Epithelial cell of prostate (primary cell): ENCODE measurements around the gene ARNT2.
"Not testable (repeated sequence)": the region's sequence is repeated elsewhere in the genome, so short reads cannot be mapped to it uniquely, and the experiment has no call there.

ENCODE experiments used
- DNase-seq: peaks from one replicate; pipeline ENCODE4 v3.0.0-alpha.2; 2011; ENCODE audit warnings: low read depth, low spot score
- H3K27ac ChIP-seq: fragments of 450-650 bp; 2 replicates; pipeline ENCODE4 v1.5.1; 2017; ENCODE audit warnings: mild to moderate bottlenecking

Gene ARNT2

DNA sequence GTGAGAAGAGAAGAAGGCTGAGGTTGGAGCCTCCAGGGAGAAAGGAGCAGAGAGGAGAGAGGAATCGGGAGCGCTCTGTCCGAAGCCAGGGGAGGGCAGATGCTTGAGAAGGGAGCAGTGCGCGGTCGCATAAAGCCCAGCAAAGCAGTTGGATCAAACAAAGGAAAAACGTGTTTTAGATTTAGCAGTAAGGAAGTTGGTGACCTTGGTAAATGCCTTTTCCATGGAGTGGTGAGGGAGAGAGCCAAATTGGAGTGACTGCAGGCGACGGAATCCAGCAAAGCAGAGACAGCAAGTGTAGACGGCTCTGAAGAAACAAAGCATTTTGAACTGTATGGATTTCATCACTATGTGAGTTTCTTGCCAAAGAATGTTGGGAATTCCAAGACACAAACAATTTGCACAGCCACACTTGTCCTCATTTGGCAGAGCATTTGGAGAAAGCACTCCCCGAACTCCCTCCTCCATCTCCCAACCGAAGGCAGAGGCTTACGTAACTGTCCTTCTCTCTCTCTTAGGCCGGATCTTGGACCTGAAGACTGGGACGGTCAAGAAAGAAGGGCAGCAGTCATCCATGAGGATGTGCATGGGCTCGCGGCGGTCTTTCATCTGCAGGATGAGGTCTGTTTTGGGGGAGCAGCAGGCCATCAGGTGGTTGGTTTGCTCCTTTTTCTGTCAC is 103.6 kb downstream of the ARNT2 start:
- DNase-seq: no peak
- no peak overlapping the region for H3K27ac ChIP-seq

DNA sequence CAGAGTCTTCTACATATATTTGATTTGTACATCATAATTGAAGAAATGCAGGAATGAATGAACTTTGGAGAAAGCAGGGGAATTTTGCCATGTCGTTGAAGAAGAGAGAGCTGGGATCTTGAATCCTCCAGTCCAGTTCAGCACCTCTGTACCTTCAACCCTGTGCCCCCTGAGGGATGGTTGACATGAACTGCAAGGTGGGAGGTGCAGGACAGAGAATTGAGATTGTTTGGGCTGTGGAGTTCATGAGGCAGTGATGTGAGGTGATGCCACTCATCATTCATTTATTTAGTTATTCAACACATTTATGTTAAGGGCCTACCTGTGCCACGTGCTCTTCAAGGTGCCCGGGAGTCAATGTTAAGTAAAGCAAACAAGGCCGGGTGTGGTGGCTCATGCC is 104.6 kb downstream of the ARNT2 start:
- DNase-seq: no peak
- H3K27ac ChIP-seq: no peak overlapping the region

DNA sequence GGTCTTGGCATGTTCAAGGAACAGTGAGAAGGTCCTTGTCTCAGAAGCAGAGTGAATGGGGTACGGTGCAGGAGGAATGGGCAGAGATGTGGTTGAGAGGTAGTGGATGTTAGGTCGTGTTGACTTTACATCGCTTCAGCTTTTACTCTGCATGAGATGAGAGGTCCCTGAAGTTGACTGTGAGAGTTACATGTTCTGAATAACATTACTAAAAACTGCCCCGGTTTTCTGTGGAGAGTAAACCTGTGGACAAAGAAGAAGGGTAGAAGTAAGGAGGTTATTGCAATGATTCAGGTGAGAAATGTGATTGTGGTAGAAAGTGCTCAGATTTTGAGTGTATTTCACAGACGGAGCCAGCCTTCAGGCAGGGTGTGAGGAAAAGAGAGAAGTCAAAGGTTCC is 105.6 kb downstream of the ARNT2 start:
- no peak overlapping the region for H3K27ac ChIP-seq
- no peak for DNase-seq

DNA sequence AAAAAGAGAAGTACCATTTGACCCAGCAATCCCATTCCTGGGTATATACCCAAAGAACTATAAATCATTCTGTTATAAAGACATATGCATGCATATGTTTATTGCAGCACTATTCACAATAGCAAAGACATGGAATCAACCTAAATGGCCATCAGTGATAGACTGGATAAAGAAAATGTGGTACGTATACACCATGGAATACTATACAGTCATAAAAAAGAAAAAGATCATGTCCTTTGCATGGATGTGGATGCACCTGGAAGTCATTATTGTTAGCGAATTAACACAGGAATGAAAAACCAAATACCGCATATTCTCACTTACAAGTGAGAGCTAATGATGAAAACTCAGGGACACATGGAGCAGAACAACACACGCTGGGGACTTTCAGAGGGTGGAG is 106.8 kb downstream of the ARNT2 start:
- not testable (repeated sequence) for H3K27ac ChIP-seq, DNase-seq

DNA sequence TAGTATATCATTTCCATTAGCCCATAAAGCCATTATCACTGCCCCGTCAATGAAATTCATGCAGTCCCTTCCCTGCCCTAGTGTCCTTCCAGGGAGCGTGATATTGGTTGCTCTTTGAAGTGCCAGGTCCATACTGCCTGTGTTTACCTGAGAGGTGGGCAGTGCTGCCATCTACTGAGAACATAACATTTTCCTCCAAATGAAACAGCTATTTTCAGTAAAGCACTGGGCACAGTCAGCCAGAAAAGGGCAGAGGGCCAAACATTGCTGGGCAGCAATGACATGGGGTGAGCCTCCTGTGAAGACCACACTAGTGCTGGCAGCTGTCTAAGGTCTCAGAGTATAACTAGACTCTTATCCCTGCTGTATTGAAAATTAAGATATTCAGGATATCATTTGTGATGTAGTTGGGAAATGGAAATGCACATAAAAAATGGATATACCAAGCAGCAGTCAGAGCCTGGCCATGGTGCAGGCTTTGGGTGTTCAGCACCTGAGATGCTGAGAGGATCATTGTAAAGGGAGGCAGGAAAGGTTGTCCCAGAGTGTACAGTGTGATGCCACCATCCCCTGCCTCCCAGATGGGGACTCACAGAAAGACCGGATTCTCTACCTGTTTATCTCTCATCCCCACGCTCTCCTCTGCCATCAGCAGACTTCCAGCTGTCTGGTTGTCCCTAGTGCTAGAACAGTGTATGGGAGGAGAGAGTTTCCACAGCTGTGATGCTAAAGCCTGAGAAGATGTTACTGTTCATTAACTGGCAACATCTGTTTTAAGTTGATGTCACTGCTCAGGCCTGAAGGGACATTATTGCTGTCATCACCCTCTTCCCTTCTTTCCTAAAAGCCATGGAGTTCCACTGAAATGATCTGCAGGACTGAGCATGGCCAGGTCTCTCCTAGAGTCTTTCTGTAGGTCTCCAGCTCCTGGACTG is 108.8 kb downstream of the ARNT2 start:
- DNase-seq: no peak
- H3K27ac ChIP-seq: no peak overlapping the region

DNA sequence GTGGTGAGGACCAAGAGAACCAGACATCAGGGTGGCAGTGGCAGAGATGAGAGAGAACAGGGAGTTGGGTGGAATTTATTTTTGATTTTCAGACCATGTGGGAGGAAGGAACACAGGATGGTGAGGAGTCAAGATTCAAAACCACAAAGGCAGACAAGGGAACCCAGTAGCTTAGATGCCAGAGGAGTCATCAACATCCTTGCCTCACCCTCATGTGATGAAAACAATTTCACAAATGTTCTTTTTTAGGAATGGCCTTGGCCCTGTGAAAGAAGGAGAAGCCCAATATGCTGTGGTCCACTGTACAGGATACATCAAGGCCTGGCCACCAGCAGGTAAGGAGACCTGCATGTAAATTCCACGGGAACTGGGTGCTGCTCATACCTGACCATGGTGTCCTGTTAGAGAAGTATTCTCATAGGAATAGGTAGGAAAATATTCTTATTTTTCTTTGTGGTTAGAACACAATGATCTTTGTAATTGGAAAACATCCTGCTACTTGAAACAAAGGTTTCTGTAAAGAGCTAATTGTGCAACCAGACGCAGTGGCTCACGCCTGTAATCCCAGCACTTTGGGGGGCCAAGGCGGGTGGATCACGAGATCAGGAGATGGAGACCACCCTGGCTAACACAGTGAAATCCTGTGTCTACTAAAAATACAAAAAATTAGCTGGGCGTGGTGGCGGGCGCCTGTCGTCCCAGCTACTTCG is 110.0 kb downstream of the ARNT2 start:
- no peak for DNase-seq
- no peak overlapping the region for H3K27ac ChIP-seq

DNA sequence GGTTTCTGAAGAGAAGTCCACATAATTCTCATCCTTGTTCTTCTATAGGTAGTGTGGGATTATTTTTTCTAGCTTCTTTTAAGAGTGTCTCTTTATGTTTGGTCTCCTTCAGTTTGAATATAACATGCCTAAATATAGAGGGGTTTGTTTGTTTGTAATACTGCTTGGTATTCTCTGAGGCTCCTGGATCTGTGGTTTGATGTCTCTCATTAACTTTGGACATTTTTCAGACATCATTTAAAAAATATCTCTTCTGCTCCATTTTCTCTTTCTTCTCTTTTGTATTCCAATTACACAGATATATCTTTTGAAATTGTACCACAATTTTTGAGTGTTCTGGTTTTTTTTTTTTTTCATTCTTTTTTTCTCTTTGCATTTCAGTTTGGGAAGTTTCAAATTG is 113.1 kb downstream of the ARNT2 start:
- no peak overlapping the region for H3K27ac ChIP-seq
- no peak for DNase-seq

DNA sequence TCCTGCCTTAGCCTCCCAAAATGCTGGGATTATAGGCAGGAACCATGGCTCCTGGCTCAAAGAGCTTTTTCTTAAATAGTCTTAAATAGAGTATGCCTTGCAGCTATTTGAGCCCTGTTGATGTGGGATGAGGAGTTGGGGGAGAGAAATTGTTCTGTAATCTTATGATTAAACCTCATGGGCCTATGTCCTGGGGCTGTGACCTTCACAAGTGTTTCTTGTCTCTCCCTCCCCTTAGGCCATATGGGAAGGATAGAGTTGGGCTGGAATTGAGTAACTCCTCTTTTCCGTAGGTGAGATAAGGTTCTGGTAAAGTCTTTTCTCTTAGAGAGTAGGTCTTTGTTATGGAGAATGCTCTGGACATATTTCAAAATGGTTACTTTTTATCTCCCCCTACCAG is 114.3 kb downstream of the ARNT2 start:
- DNase-seq: no peak
- H3K27ac ChIP-seq: no peak overlapping the region

DNA sequence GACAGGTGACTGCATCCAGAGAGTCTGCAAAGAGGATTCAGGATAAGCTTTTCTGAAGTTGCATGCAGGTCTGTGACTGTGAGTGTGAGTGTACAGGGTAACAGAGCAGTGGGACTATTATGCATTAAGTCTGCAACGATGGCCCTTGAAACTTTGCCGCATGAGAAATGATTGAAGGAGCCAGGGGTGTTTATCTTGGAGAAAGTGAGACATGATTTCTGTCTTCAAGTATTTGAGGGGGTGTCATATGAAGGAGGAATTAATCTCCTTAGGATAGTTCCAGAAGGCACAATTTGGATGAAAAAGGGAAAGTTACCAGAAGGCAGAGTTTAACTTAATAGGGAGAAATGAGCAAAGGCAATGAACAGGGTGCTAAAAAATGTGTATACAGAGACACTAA is 119.6 kb downstream of the ARNT2 start:
- no peak overlapping the region for H3K27ac ChIP-seq
- DNase-seq: no peak

DNA sequence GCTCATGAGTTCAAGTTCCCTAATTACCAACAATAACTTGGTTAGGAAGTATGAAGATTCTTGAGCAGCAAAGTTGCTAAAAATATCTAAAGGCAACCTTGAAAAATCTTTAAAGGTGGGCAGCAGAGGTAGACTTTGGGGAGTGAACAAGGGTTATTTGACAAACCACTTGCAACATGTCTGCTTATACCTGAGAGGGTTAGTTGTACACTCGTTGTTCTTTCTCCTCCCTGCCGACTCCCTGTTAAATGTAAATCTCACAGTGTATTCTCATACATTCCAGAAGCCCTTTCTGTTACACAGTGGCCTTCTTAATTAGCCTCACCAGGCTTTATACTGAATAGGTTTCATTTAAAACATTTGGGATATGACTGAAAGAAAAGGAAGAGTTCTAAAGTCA is 121.7 kb downstream of the ARNT2 start:
- H3K27ac ChIP-seq: no peak overlapping the region
- no peak for DNase-seq

DNA sequence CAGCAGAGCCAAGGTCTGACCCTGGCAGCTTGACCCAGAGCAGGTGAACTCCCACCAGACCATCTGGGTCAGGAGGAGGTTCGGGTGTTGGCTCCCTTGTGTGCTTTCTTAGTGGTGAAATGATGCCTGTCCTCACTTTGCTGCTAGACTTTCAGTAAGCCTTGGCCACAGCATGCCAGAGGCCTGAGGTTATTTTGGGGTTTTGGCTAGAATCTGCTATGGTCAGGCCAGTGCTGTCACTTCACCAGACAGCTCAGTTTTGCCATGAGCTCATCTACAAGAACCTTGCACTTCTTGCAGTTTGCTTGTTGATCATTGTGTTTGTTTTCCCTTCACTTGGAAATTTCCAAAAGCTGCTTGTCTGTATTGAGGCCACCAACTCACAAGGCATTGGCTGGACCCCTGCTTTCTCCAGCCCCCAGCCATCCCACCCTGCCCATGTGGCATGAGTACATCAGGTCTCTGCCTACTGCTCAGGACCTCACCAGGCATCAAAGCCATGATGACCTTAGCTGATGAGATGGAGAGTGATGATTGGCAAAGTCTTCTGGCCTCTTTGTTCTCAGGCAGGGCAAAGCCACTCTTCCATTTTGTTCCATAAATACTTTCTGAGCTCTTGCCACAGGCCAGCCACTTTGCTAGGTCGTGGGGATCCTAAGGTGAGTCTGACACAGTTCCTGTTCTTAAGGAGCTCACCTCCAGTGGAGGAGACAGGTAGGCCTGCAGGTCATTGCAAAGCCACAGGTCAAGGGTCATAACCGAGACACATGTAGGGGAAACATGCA is 122.6 kb downstream of the ARNT2 start:
- no peak for DNase-seq
- H3K27ac ChIP-seq: no peak overlapping the region

DNA sequence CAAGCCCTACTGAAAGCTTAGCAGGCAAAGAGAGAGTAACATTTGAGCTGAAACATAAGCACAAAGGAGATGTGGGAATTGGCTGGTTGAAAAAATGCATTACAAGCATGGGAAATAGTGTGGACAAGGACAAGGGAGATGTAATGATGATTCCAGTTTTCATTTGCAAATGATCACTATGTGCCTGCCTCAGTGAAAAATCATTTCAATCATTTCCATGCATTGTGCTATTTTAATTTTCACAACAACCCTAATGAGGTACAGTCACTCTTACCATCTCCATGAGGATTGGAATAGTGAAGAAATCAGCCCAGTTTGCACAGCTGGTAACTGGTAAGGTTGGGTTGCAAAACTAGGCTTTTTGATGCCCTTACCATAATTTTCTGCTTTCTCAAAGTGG is 123.2 kb downstream of the ARNT2 start:
- H3K27ac ChIP-seq: no peak overlapping the region
- DNase-seq: no peak

DNA sequence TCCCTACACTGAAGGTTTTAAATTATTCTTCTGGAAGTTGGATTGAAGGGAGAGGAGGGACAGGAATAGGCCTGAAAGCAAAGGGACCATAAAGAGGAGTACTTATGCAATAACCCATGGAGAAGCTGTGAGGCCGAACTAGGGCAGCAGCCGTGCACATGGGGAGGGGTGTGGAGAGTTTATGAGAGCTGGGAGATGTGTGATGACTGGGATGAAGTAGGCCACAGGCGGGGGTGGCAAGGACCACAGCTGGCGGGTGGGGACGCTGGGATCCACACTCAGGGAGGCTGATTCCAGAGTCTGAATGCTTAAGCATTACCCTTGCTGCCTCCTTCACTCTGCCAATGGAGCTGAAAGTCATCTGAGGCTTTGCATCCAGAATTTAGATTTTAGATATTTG is 123.8 kb downstream of the ARNT2 start:
- DNase-seq: no peak
- no peak overlapping the region for H3K27ac ChIP-seq

DNA sequence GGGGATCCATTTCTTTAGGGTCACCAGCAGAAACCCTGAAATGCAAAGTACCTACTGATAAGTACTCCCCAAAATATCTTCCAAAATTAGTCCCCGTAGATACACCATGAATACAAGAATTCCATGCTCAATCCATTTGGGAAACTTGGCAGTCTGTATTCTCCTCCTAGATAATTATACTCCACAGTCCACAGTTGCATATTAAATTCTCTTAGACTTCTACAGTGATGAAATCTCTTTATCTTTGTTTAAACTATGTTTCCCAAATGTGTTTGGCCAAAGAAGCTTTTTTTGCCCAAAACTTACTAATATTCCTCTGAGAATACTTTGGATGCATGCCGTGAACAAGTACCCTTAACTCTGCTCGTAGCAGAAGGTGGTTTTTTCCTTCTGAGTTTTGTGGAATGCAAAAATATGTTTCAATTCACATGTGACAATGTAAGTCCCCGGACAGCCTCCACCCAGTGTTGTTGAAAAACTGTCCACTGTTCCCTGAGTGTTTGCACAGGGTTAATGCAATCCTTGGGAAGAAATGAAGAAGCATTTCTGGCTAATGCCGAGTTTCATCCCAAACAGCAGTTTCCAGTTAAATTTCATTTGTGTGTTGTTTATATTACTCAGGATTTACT is 126.7 kb downstream of the ARNT2 start:
- H3K27ac ChIP-seq: no peak overlapping the region
- DNase-seq: no peak

DNA sequence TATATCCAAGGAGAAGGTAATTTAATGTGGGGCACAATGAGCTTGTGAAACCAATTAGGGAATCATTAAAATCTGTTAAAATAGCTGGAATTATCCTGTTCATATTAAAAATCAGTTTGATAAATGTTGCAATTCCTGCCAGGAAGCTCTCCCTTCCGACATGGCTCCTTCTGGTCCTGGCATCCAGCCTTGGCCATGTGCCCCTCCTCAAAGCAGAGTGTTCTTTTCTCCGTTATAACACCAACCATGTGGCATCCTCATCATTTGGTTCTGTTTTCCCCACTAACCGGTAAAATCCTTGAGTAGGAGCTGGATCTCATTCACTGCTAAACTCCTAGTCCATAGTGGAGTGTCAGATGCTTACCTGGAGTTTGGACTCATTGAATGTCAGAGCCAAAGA is 127.2 kb downstream of the ARNT2 start:
- DNase-seq: no peak
- H3K27ac ChIP-seq: no peak overlapping the region

DNA sequence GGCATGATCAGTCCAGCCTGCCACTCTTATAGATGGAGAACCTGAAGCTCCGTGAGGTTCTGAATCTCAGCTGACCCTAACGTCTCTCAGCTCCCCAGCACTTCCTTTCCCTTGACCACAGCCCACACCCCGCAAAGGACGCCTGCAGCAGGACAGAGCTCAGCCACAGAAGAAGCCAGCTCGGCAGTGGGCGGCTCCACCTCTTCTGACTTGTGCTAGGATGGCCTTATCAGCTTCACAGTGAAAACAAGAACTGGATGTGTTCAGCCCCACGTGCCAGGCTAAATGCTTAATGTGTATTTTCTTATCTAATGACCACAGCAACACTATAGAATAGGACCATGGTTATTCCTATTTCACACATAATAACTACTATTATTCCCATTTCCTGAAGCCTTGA is 127.6 kb downstream of the ARNT2 start:
- no peak overlapping the region for H3K27ac ChIP-seq
- no peak for DNase-seq

DNA sequence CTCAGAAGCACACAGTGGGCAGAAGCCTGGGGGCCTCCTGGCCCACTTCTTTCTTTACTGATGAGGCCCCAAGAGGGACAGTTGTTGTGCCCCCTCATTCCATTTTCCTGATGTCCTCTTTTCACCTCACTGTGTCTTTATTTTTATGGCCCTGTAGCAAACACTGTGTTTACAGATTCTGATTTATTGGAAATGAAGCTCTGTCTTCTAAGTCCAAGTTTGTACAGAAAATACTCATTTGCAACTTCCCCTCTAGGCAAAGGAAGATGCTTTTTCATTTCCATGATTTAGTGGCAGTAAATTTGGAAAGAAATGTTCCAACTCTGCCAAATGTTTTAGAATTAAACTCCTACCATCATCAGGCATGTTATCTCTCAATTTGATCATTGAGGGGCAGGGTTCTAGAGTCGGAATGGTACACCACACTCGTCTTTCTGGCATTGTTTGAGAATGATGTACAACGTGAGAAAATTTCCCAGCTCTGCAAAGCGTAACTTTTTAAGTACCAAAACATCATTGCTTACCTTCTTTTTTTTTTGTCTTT is 129.7 kb downstream of the ARNT2 start:
- H3K27ac ChIP-seq: no peak overlapping the region

DNA sequence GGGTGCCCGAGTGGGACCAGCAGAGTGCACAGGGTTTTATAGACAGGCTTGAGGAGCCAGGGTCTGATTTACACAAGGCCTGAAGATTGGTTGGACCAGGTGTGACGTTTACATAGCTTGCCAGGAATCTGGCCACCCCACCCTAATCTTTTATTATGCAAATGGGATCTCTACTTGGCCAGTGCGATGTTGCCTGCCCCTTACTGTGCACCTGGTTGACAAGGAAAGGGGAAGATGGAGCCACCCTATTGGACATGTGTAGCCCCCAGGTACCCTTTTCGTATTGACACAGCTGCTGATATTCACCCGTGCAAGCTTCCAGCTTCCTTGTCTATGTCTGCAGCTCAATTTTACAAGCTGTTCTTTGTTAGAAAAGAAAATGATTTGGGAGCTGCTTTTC is 132.0 kb downstream of the ARNT2 start:
- DNase-seq: no peak

More for the DNA sequence above, 129.7 kb downstream of the ARNT2 start:
- no peak for DNase-seq

DNA sequence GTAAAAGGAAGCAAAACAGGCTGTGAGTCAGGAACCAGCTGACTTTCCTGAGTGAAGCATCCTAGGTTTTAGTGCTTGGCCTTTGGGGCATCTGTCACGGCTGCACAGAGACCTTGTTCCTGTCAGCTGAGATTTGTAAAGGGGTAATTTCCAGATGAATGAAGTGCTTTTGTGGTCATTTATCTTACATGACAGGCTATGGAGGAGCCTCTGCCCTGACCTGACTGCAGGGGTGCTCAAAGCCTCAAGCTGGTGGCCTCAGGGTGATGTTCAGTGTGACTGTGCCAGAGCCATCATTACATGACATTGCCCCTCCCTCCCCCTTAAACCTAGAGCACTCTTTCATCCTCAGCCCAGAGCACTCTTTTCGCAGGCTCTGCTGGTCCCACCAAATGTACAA is 132.5 kb downstream of the ARNT2 start:
- DNase-seq: no peak
- no peak overlapping the region for H3K27ac ChIP-seq

More for the DNA sequence above, 132.0 kb downstream of the ARNT2 start:
- H3K27ac ChIP-seq: no peak overlapping the region

DNA sequence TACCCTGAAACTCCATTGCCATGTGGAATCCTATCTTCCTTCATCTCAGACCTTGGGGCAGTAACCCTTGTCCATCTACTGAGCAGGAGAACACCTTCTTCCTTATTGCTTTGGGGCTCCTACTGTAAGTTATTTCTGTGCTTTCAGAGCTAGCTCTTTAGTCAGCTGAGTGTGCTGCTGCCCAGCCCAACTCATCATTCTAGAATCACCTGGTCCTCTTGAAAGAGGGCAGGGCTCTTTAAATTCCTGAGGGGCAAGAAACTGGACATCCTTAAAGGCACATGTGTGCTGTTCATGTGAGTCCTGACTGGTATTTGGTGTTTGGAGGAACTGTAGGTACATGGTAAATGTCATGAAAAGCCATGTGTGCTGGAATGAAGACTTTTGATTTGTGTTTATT is 140.9 kb downstream of the ARNT2 start:
- H3K27ac ChIP-seq: no peak overlapping the region

More for the DNA sequence above, 140.9 kb downstream of the ARNT2 start:
- DNase-seq: no peak
